Gastrocnemius medialis (tissue), 4 donors: ENCODE results near the gene COL28A1. TPM values are rescaled to one million over a fixed set of nuclear protein-coding genes. Genes with fewer than 3 reads are reported as not detected.

Experiments used
- ATAC-seq, 2 donors: fragments of 150-250 bp; one replicate each; pipeline ENCODE4 v1.9.1; 2016
- DNase-seq, 2 donors: peaks; one replicate each; pipeline ENCODE4 v3.0.0-alpha.2; 2019
- H3K27ac ChIP-seq, 4 donors: fragments of 200-600 bp; sonication (generic); 1 replicate in 1 of 4; 2 replicates in 3 of 4; pipeline ENCODE4 v1.5.1; 2016 to 2018; ENCODE audit warnings: mild to moderate bottlenecking in 2 of 4, moderate library complexity in 1 of 4
- H3K27me3 ChIP-seq, 3 donors: fragments of 200-600 bp; sonication (generic) in 2 of 3; 1 replicate in 1 of 3; 2 replicates in 2 of 3; pipeline versions ENCODE4 v1.5.1 to v1.6.0; 2016 to 2019; ENCODE audit warnings: mild to moderate bottlenecking in 1 of 3, moderate library complexity in 1 of 3
- H3K36me3 ChIP-seq, 2 donors: fragments of 200-600 bp; sonication (generic) in 1 of 2; one replicate each; pipeline ENCODE4 v1.5.1; 2017 to 2018
- H3K4me1 ChIP-seq, 2 donors: fragments of 200-600 bp; sonication (generic) in 1 of 2; one replicate each; pipeline ENCODE4 v1.5.1; 2016 to 2017; ENCODE audit warnings: mild to moderate bottlenecking in 2 of 2
- H3K4me3 ChIP-seq, 4 donors: fragments of 200-600 bp; sonication (generic) in 3 of 4; 1 replicate in 1 of 4; 2 replicates in 3 of 4; pipeline ENCODE4 v1.5.1; 2016 to 2019; ENCODE audit warnings: mild to moderate bottlenecking in 2 of 4
- H3K9me3 ChIP-seq, 3 donors: fragments of 200-600 bp; sonication (generic) in 2 of 3; 1 replicate in 1 of 3; 2 replicates in 2 of 3; pipeline ENCODE4 v1.5.1; 2016 to 2019
- CTCF ChIP-seq, 5 experiments: fragments of 450-650 bp in 3 of 5; fragments of 200-600 bp in 2 of 5; sonication (generic) in 2 of 5; IDR thresholded peaks in 4 of 5; conservative IDR thresholded peaks in 1 of 5; 1 replicate in 4 of 5; 2 replicates in 1 of 5; pipeline ENCODE4 v1.5.1; 2016 to 2019; ENCODE audit warnings: antibody characterized with exemption in 5 of 5, mild to moderate bottlenecking in 3 of 5, moderate library complexity in 3 of 5
- POLR2A ChIP-seq, 2 donors: fragments of 450-650 bp; IDR thresholded peaks; one replicate each; pipeline ENCODE4 v1.6.1; 2017; ENCODE audit warnings: antibody characterized with exemption in 2 of 2, mild to moderate bottlenecking in 2 of 2, moderate library complexity in 2 of 2
- in situ Hi-C, 4 donors: fragments of 200-750 bp; cut with MboI; loops; one replicate each; pipeline versions ENCODE4 v1.15.0 to v1.8.0; 2017; ENCODE audit warnings: low sequenced_read_pairs in 4 of 4
- intact Hi-C: fragments of 100-400 bp; cut with DNase I; formaldehyde crosslinking; loops from one replicate; pipeline ENCODE4 v1.15.1; 2023; ENCODE audit warnings: low total_unique reads
- total RNA-seq, 4 donors: library from RNA; depleted of rRNA; stranded (reverse); fragments of >200 nt; gene quantifications; one replicate each; pipeline versions ENCODE4 v1.1.0 to v1.2.3, GENCODE V29; 2016

COL28A1 gene
- total RNA-seq, 4 donors from 2014 or later: 0.58 to 15.2 (median 2.0) TPM

DNA sequence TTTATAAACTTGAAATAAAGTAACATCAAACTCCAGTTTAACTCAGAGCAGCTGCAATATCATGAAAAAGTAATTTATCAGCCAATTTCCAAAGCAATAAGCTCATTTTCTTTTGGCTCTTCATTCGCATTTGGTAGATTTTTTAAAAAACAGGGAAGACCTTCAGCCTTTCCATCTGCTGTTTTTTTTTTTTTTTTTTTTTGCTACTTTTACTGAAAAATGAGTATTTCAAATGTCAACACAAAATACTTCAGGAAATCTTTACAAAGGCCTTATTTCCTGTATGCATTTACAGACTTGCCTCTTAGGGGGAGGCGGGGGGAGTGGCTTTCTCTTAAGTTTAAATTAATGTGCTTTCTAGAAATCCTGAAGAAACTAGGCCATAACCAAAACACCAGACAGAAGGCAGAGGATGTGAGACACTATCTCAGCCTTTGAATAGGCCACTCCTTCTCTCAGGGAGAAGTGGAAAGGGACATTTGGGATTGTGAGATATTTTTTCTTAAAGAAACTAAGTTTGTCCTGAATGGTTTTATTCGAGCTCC is 91.8 kb downstream of the COL28A1 start:
- Histone ChIP-seq H3K4me1 (no peaks in the 10 kb centered on the region), H3K27me3 (no peaks in the 10 kb centered on the region), H3K9me3 (peaks cover 0 to 4% (median 0%) of the 10 kb centered on the region in 3 donors), H3K36me3 (no peaks in the 10 kb centered on the region), H3K27ac (no peak overlapping the region), H3K4me3 (no peak overlapping the region)
- in situ Hi-C loops: loop anchor here in 2 of 4 donors (25.0 kb wide), 2 partner anchors 93 to 768 kb away; partner anchors contain the start of gene COL28A1 (in 1 of the 2)
- no peak for ATAC-seq
- TF ChIP-seq POLR2A (IDR thresholded peaks at IDR 0.05) (no peak), CTCF (IDR thresholded peaks at IDR 0.05 in 4 of 5, conservative IDR thresholded peaks at IDR 0.05 in 1 of 5) (no peak)
- intact Hi-C loops: no loop called here
- DNase-seq: no peak

DNA sequence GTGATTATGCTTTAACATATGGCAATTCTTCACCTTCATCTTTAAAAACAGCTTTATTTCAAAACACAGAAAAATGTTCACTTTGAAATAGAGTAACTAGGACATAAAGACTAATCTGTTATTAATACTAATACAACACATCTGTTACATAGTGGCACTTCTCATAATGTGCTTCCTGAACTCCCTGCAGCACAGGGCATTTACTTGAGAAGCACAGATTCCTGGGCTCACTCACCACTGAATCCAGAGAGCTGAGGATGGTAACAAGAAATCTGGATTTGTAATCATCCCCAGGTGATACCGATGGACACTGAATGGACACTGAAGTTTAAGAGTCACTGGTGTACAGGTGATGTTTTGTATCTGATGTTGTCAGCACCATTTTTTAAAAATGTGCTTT is 96.1 kb downstream of the COL28A1 start:
- ATAC-seq (no peak), DNase-seq (no peak)
- intact Hi-C loops: loop anchor here (2.0 kb wide), 1 partner anchor 27 kb away; no protein-coding TSS in a partner anchor
- no peaks in the 10 kb centered on the region for H3K4me1 ChIP-seq
- in situ Hi-C loops: loop anchor here in 2 of 4 donors (25.0 kb wide), 2 partner anchors 98 to 773 kb away; partner anchors contain the start of gene COL28A1 (in 1 of the 2)
- no peak for TF ChIP-seq POLR2A (IDR thresholded peaks at IDR 0.05)
- no peak for TF ChIP-seq CTCF (IDR thresholded peaks at IDR 0.05 in 4 of 5, conservative IDR thresholded peaks at IDR 0.05 in 1 of 5)
- no peak overlapping the region for H3K4me3 ChIP-seq
- no peaks in the 10 kb centered on the region for H3K36me3 ChIP-seq
- H3K27ac ChIP-seq: no peak overlapping the region
- no peaks in the 10 kb centered on the region for H3K9me3 ChIP-seq
- no peaks in the 10 kb centered on the region for H3K27me3 ChIP-seq

GRCh38 chr7:7438851-7439250 is 96.8 kb downstream of the COL28A1 start:
- H3K27me3 ChIP-seq: no peaks in the 10 kb centered on the region
- no peak overlapping the region for H3K27ac ChIP-seq
- DNase-seq: no peak
- no peak overlapping the region for H3K4me3 ChIP-seq
- no peaks in the 10 kb centered on the region for H3K4me1 ChIP-seq
- intact Hi-C loops: loop anchor here (2.0 kb wide), 1 partner anchor 26 kb away; no protein-coding TSS in a partner anchor
- in situ Hi-C loops: loop anchor here in 2 of 4 donors (25.0 kb wide), 2 partner anchors 98 to 773 kb away; partner anchors contain the start of gene COL28A1 (in 1 of the 2)
- TF ChIP-seq CTCF (IDR thresholded peaks at IDR 0.05 in 4 of 5, conservative IDR thresholded peaks at IDR 0.05 in 1 of 5) (no peak), POLR2A (IDR thresholded peaks at IDR 0.05) (no peak)
- no peaks in the 10 kb centered on the region for H3K9me3 ChIP-seq
- H3K36me3 ChIP-seq: no peaks in the 10 kb centered on the region
- no peak for ATAC-seq

DNA sequence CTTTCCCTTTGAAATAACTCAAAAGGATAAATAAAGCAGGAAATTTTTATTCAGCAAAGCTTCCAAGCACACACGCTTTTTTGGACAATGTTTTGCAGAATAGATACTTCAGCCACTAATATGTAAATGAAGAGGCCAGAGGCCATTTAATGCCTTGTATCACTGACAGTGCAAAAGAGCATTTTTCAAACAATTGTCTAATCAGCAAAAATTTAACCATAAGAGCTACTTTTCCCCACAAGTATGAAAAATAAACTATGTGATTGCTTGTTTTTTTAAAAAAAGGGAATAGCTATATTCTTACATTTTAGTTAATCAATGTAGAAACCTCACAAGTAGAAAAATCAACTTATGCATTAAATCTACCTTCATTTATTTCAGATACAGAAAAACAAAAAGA is 99.7 kb downstream of the COL28A1 start:
- ATAC-seq (no peak), DNase-seq (no peak)
- Histone ChIP-seq H3K36me3 (no peaks in the 10 kb centered on the region), H3K27ac (no peak overlapping the region), H3K9me3 (no peaks in the 10 kb centered on the region), H3K4me3 (no peak overlapping the region), H3K4me1 (no peaks in the 10 kb centered on the region), H3K27me3 (no peaks in the 10 kb centered on the region)
- intact Hi-C loops: no loop called here
- in situ Hi-C loops: loop anchor here in 2 of 4 donors (25.0 kb wide), 2 partner anchors 101 to 776 kb away; partner anchors contain the start of gene COL28A1 (in 1 of the 2)
- no peak for TF ChIP-seq CTCF (IDR thresholded peaks at IDR 0.05 in 4 of 5, conservative IDR thresholded peaks at IDR 0.05 in 1 of 5)
- TF ChIP-seq POLR2A (IDR thresholded peaks at IDR 0.05): no peak
